ENCODE data around the gene NXN. TPM values are rescaled to one million over a fixed set of nuclear protein-coding genes. Genes with fewer than 3 reads are reported as not detected.

The NXN gene
- total RNA-seq, 5 donors from 2014 or later (not counting 1 experiment from before 2014, with no cell fraction given) = 0.56 to 1.3 (median 0.96) TPM

- H3K27ac Mint-ChIP-seq = no peak overlapping the region
- ATAC-seq (replicated peaks in 1 of 4) = no peak
- no peaks in the 10 kb centered on the region for H3K9me3 Mint-ChIP-seq
- no peak overlapping the region for H3K4me3 ChIP-seq (ENCODE audit: control insufficient read depth in 1 of 2, extremely low read depth in 1 of 2, low read length in 1 of 2)
- ChIA-PET CTCF (no interaction called here), POLR2A (no interaction called here)
- 79% methylated on average over 8 of the region's 8 CpGs for WGBS (ENCODE audit: insufficient coverage)
- H3K36me3 ChIP-seq (ENCODE audit: control insufficient read depth in 2 of 2, extremely low read depth in 1 of 2, insufficient read depth in 1 of 2, low read length in 1 of 2) = no peaks in the 10 kb centered on the region
- peaks cover 7 to 12% (median 10%) of the 10 kb centered on the region in 3 donors for H3K4me1 Mint-ChIP-seq
- H3K27ac ChIP-seq (ENCODE audit: low read length) = no peak overlapping the region
- DNase-seq = no peak
- peaks cover 0 to 7% of the 10 kb centered on the region in 2 experiments for H3K4me1 ChIP-seq (ENCODE audit: control insufficient read depth in 1 of 2, extremely low read depth in 1 of 2, insufficient read depth in 2 of 2, low read length in 2 of 2)
- no peak overlapping the region for H3K4me3 Mint-ChIP-seq
- peaks cover 16 to 36% of the 10 kb centered on the region in 2 donors for H3K27me3 Mint-ChIP-seq
- H3K36me3 Mint-ChIP-seq = no peaks in the 10 kb centered on the region
- no peaks in the 10 kb centered on the region for H3K9me3 ChIP-seq
- H3K27me3 ChIP-seq (replicated peaks in 1 of 2; ENCODE audit: control insufficient read depth in 2 of 2, extremely low read depth in 1 of 2, insufficient read depth in 2 of 2, low read length in 1 of 2) = peaks cover under 1 to 29% of the 10 kb centered on the region in 2 experiments
Measured at GRCh38 chr17:892958-893357, 86.6 kb downstream of the NXN start.

- Mint-ChIP-seq H3K27me3 (peaks cover 7 to 24% of the 10 kb centered on the region in 2 donors), H3K27ac (no peak overlapping the region), H3K4me3 (no peak overlapping the region), H3K4me1 (peaks cover 6 to 14% (median 10%) of the 10 kb centered on the region in 3 donors), H3K36me3 (no peaks in the 10 kb centered on the region), H3K9me3 (no peaks in the 10 kb centered on the region)
- Histone ChIP-seq H3K4me1 (ENCODE audit: control insufficient read depth in 1 of 2, extremely low read depth in 1 of 2, insufficient read depth in 2 of 2, low read length in 2 of 2) (peaks cover 0 to 7% of the 10 kb centered on the region in 2 experiments), H3K36me3 (ENCODE audit: control insufficient read depth in 2 of 2, extremely low read depth in 1 of 2, insufficient read depth in 1 of 2, low read length in 1 of 2) (no peaks in the 10 kb centered on the region), H3K27me3 (replicated peaks in 1 of 2; ENCODE audit: control insufficient read depth in 2 of 2, extremely low read depth in 1 of 2, insufficient read depth in 2 of 2, low read length in 1 of 2) (peaks cover 0 to 29% of the 10 kb centered on the region in 2 experiments), H3K27ac (ENCODE audit: low read length) (no peak overlapping the region), H3K4me3 (ENCODE audit: control insufficient read depth in 1 of 2, extremely low read depth in 1 of 2, low read length in 1 of 2) (no peak overlapping the region), H3K9me3 (no peaks in the 10 kb centered on the region)
- WGBS (ENCODE audit: insufficient coverage) = 32% methylated on average over 10 of the region's 12 CpGs
- ChIA-PET POLR2A (no interaction called here), CTCF (interaction anchor here in 1 of 2 donors (0.6 kb wide), 1 partner anchor 15 kb away, joined by 4 read pairs; no protein-coding TSS in a partner anchor)
- ATAC-seq (replicated peaks in 1 of 4) (peak in 2 of 4 experiments; percentile 44 to 46), DNase-seq (peak in 6 of 35 experiments; percentile 1 to 17 (median 4))
Measured at GRCh38 chr17:888998-889441, 90.6 kb downstream of the NXN start.

- ATAC-seq (replicated peaks in 1 of 4) (no peak), DNase-seq (no peak)
- no peaks in the 10 kb centered on the region for H3K9me3 Mint-ChIP-seq
- peaks cover 7 to 24% of the 10 kb centered on the region in 2 donors for H3K27me3 Mint-ChIP-seq
- peaks cover 0 to 7% of the 10 kb centered on the region in 2 experiments for H3K4me1 ChIP-seq (ENCODE audit: control insufficient read depth in 1 of 2, extremely low read depth in 1 of 2, insufficient read depth in 2 of 2, low read length in 2 of 2)
- 80% methylated on average over 13 of the region's 21 CpGs for WGBS (ENCODE audit: insufficient coverage)
- no peaks in the 10 kb centered on the region for H3K9me3 ChIP-seq
- H3K36me3 Mint-ChIP-seq = no peaks in the 10 kb centered on the region
- H3K36me3 ChIP-seq (ENCODE audit: control insufficient read depth in 2 of 2, extremely low read depth in 1 of 2, insufficient read depth in 1 of 2, low read length in 1 of 2) = no peaks in the 10 kb centered on the region
- peaks cover 0 to 35% of the 10 kb centered on the region in 2 experiments for H3K27me3 ChIP-seq (replicated peaks in 1 of 2; ENCODE audit: control insufficient read depth in 2 of 2, extremely low read depth in 1 of 2, insufficient read depth in 2 of 2, low read length in 1 of 2)
- CTCF ChIA-PET = no interaction called here
- H3K27ac ChIP-seq (ENCODE audit: low read length) = no peak overlapping the region
- POLR2A ChIA-PET = interaction anchor here in 1 of 2 donors (0.7 kb wide), 1 partner anchor 12 kb away, joined by 3 read pairs; no protein-coding TSS in a partner anchor
- H3K27ac Mint-ChIP-seq = no peak overlapping the region
- H3K4me3 ChIP-seq (ENCODE audit: control insufficient read depth in 1 of 2, extremely low read depth in 1 of 2, low read length in 1 of 2) = no peak overlapping the region
- H3K4me3 Mint-ChIP-seq = no peak overlapping the region
- peaks cover 6 to 14% (median 10%) of the 10 kb centered on the region in 3 donors for H3K4me1 Mint-ChIP-seq
Measured at GRCh38 chr17:887551-888209, 91.9 kb downstream of the NXN start.

- Histone ChIP-seq H3K27ac (ENCODE audit: low read length) (no peak overlapping the region), H3K9me3 (no peaks in the 10 kb centered on the region), H3K4me1 (ENCODE audit: control insufficient read depth in 1 of 2, extremely low read depth in 1 of 2, insufficient read depth in 2 of 2, low read length in 2 of 2) (peaks cover 0 to 7% of the 10 kb centered on the region in 2 experiments), H3K4me3 (ENCODE audit: control insufficient read depth in 1 of 2, extremely low read depth in 1 of 2, low read length in 1 of 2) (no peak overlapping the region), H3K27me3 (replicated peaks in 1 of 2; ENCODE audit: control insufficient read depth in 2 of 2, extremely low read depth in 1 of 2, insufficient read depth in 2 of 2, low read length in 1 of 2) (peaks cover 0 to 39% of the 10 kb centered on the region in 2 experiments), H3K36me3 (ENCODE audit: control insufficient read depth in 2 of 2, extremely low read depth in 1 of 2, insufficient read depth in 1 of 2, low read length in 1 of 2) (no peaks in the 10 kb centered on the region)
- 86% methylated on average over 14 of the region's 18 CpGs for WGBS (ENCODE audit: insufficient coverage)
- DNase-seq (no peak), ATAC-seq (replicated peaks in 1 of 4) (no peak)
- H3K4me1 Mint-ChIP-seq = peaks cover 6 to 14% (median 10%) of the 10 kb centered on the region in 3 donors
- ChIA-PET CTCF (no interaction called here), POLR2A (no interaction called here)
- no peaks in the 10 kb centered on the region for H3K36me3 Mint-ChIP-seq
- peaks cover 13 to 25% of the 10 kb centered on the region in 2 donors for H3K27me3 Mint-ChIP-seq
- no peaks in the 10 kb centered on the region for H3K9me3 Mint-ChIP-seq
- H3K4me3 Mint-ChIP-seq = no peak overlapping the region
- H3K27ac Mint-ChIP-seq = no peak overlapping the region
Measured at GRCh38 chr17:885971-886571, 93.5 kb downstream of the NXN start.

GRCh38 chr17:883586-883962, 96.0 kb downstream of the NXN start:
- Mint-ChIP-seq H3K27me3 (peaks cover 12 to 22% of the 10 kb centered on the region in 2 donors), H3K4me1 (peaks cover 4 to 9% (median 6%) of the 10 kb centered on the region in 3 donors), H3K9me3 (no peaks in the 10 kb centered on the region), H3K36me3 (no peaks in the 10 kb centered on the region), H3K27ac (no peak overlapping the region), H3K4me3 (no peak overlapping the region)
- Histone ChIP-seq H3K27ac (ENCODE audit: low read length) (no peak overlapping the region), H3K9me3 (no peaks in the 10 kb centered on the region), H3K4me1 (ENCODE audit: control insufficient read depth in 1 of 2, extremely low read depth in 1 of 2, insufficient read depth in 2 of 2, low read length in 2 of 2) (peaks cover 0 to 4% of the 10 kb centered on the region in 2 experiments), H3K27me3 (replicated peaks in 1 of 2; ENCODE audit: control insufficient read depth in 2 of 2, extremely low read depth in 1 of 2, insufficient read depth in 2 of 2, low read length in 1 of 2) (peaks cover 0 to 45% of the 10 kb centered on the region in 2 experiments), H3K36me3 (ENCODE audit: control insufficient read depth in 2 of 2, extremely low read depth in 1 of 2, insufficient read depth in 1 of 2, low read length in 1 of 2) (no peaks in the 10 kb centered on the region), H3K4me3 (ENCODE audit: control insufficient read depth in 1 of 2, extremely low read depth in 1 of 2, low read length in 1 of 2) (no peak overlapping the region)
- no peak for ATAC-seq (replicated peaks in 1 of 4)
- 89% methylated on average over 7 of the region's 12 CpGs for WGBS (ENCODE audit: insufficient coverage)
- POLR2A ChIA-PET = no interaction called here
- no peak for DNase-seq
- CTCF ChIA-PET = no interaction called here

GRCh38 chr17:882827-883585, 96.6 kb downstream of the NXN start:
- Histone ChIP-seq H3K27me3 (replicated peaks in 1 of 2; ENCODE audit: control insufficient read depth in 2 of 2, extremely low read depth in 1 of 2, insufficient read depth in 2 of 2, low read length in 1 of 2) (peaks cover 0 to 43% of the 10 kb centered on the region in 2 experiments), H3K27ac (ENCODE audit: low read length) (no peak overlapping the region), H3K4me1 (ENCODE audit: control insufficient read depth in 1 of 2, extremely low read depth in 1 of 2, insufficient read depth in 2 of 2, low read length in 2 of 2) (peaks cover 0 to 4% of the 10 kb centered on the region in 2 experiments), H3K4me3 (ENCODE audit: control insufficient read depth in 1 of 2, extremely low read depth in 1 of 2, low read length in 1 of 2) (no peak overlapping the region), H3K36me3 (ENCODE audit: control insufficient read depth in 2 of 2, extremely low read depth in 1 of 2, insufficient read depth in 1 of 2, low read length in 1 of 2) (no peaks in the 10 kb centered on the region), H3K9me3 (no peaks in the 10 kb centered on the region)
- DNase-seq (no peak), ATAC-seq (replicated peaks in 1 of 4) (no peak)
- WGBS (ENCODE audit: insufficient coverage) = 75% methylated on average over 7 of the region's 14 CpGs
- no peaks in the 10 kb centered on the region for H3K9me3 Mint-ChIP-seq
- peaks cover 4 to 6% (median 6%) of the 10 kb centered on the region in 3 donors for H3K4me1 Mint-ChIP-seq
- H3K4me3 Mint-ChIP-seq = no peak overlapping the region
- CTCF ChIA-PET = no interaction called here
- POLR2A ChIA-PET = no interaction called here
- H3K27me3 Mint-ChIP-seq = peaks cover 13 to 24% of the 10 kb centered on the region in 2 donors
- no peak overlapping the region for H3K27ac Mint-ChIP-seq
- no peaks in the 10 kb centered on the region for H3K36me3 Mint-ChIP-seq

All from T-cell (primary cell).